Spleen (tissue), 11 donors: Measurements from ENCODE around the gene SBNO1. TPM values are rescaled to one million over a fixed set of nuclear protein-coding genes. Genes with fewer than 3 reads are reported as not detected.

Experiments
- DNase-seq: peaks from one replicate; pipeline ENCODE4 v3.0.0-alpha.2; 2020
- H3K27ac ChIP-seq, 8 donors: fragments of 200-600 bp; sonication (generic) in 7 of 8; 1 replicate in 4 of 8; 2 replicates in 4 of 8; pipeline versions ENCODE4 v1.5.0 to v1.8.0; 2016 to 2021; ENCODE audit warnings: inconsistent platforms in 4 of 8, mild to moderate bottlenecking in 4 of 8, moderate library complexity in 1 of 8
- H3K27me3 ChIP-seq, 7 donors: fragments of 200-600 bp; sonication (generic) in 6 of 7; replicated peaks in 1 of 7; 1 replicate in 4 of 7; 2 replicates in 3 of 7; pipeline versions ENCODE4 v1.5.0 to v1.8.0; 2016 to 2021; ENCODE audit warnings: inconsistent platforms in 3 of 7, mild to moderate bottlenecking in 1 of 7
- H3K36me3 ChIP-seq, 6 donors: fragments of 200-600 bp; sonication (generic) in 5 of 6; 1 replicate in 4 of 6; 2 replicates in 2 of 6; pipeline versions ENCODE4 v1.5.0 to v1.8.0; 2016 to 2021; ENCODE audit warnings: inconsistent platforms in 2 of 6
- H3K4me1 ChIP-seq, 6 donors: fragments of 200-600 bp; sonication (generic) in 5 of 6; 1 replicate in 3 of 6; 2 replicates in 3 of 6; pipeline versions ENCODE4 v1.5.0 to v1.8.0; 2016 to 2021; ENCODE audit warnings: inconsistent platforms in 3 of 6
- H3K4me3 ChIP-seq, 8 donors: fragments of 200-600 bp; sonication (generic) in 7 of 8; 1 replicate in 4 of 8; 2 replicates in 4 of 8; pipeline versions ENCODE4 v1.5.0 to v1.8.0; 2016 to 2021; ENCODE audit warnings: inconsistent platforms in 4 of 8, mild to moderate bottlenecking in 4 of 8, moderate library complexity in 2 of 8
- H3K9me3 ChIP-seq, 8 donors: fragments of 200-600 bp; sonication (generic) in 7 of 8; 1 replicate in 4 of 8; 2 replicates in 4 of 8; pipeline versions ENCODE4 v1.5.0 to v1.8.0; 2016 to 2021; ENCODE audit warnings: inconsistent platforms in 4 of 8
- POLR2A ChIP-seq, 3 donors: fragments of 450-650 bp; IDR thresholded peaks; one replicate each; pipeline ENCODE4 v1.5.1; 2017; ENCODE audit warnings: antibody characterized with exemption in 3 of 3, mild to moderate bottlenecking in 1 of 3
- POLR2AphosphoS5 ChIP-seq, 3 donors: sonication (generic); formaldehyde crosslinking; IDR thresholded peaks; one replicate each; pipeline ENCODE4 v1.5.1; 2017; ENCODE audit warnings: antibody characterized with exemption in 3 of 3
- WGBS, 5 donors: extraction: QIAGEN DNeasy Blood & Tissue Kit in 3 of 5; methylation state at CpG; one replicate each; pipeline versions ENCODE4 v1.1.5 to v1.1.7; 2013 to 2018; 5-methylcytosine and 5-hydroxymethylcytosine counted together
- intact Hi-C: fragments of 100-400 bp; cut with DNase I; formaldehyde crosslinking; loops from one replicate; pipeline ENCODE4 v1.15.0; 2023; ENCODE audit warnings: low total_unique reads
- polyA plus RNA-seq, 3 donors: library from polyadenylated mRNA; stranded (reverse); fragments of 200-250 nt; gene quantifications; one replicate each; pipeline ENCODE4 v1.2.1, GENCODE V29; 2013
- total RNA-seq, 7 donors: library from RNA; depleted of rRNA in 3 of 7; stranded (reverse); fragments of >200 nt in 3 of 7; fragmentation: NEBNext Ultra II Directional in 4 of 7; extraction: Animal tissue kit (Norgen Biotek cat#: 25700) in 4 of 7; gene quantifications; one replicate each; pipeline versions ENCODE4 v1.1.0 to v1.2.1, GENCODE V29; 2016 to 2021
- TF ChIP-seq, protein P1 (sequence below), 11 experiments: fragments of 200-600 bp in 7 of 11; fragments of 450-650 bp in 4 of 11; sonication (generic) in 4 of 11; IDR thresholded peaks in 8 of 11; conservative IDR thresholded peaks in 3 of 11; 1 replicate in 7 of 11; 2 replicates in 4 of 11; pipeline versions ENCODE4 v1.4.0 to v1.8.0; 2016 to 2021; ENCODE audit warnings: antibody characterized with exemption in 11 of 11, inconsistent platforms in 4 of 11, mild to moderate bottlenecking in 1 of 11
- donor health status: healthy with polysubstance abuse.
- donor health status: DM: no; HTN: no; CAD: no; lungs with moderate emphysema.
- donor health status: DM: no; HTN: no; CAD: no.
- donor health status: Bipolar disorder and iron deficiency.
- donor health status: healthy.
- donor health status: DM: no; HTN: no; CAD: no.
- donor health status: DM: yes; HTN: yes; CAD: no.

The SBNO1 gene
- total and polyA plus RNA-seq, 10 donors = 4.1 to 35.0 (median 28.9) TPM

DNA sequence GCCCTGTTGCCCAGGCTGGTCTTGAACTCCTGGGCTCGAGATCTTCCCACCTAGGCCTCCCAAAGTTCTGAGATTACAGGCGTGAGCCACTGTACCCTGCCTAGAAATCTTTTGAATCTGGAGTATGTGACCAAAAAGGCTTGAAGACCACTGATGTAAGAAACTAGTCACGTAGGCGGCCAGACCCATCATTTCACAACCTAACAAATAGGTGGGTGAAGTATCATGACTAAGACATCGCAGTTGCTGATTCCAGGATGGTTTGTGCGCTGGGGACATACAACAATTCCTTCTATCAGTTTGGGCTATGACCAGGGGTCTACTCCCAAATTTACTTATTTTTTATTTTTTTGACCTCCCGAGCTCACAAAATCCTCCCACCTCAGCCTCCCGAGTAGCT lies 81.2 kb downstream of the SBNO1 start:
- Histone ChIP-seq H3K9me3 (no peaks in the 10 kb centered on the region), H3K27me3 (no peaks in the 10 kb centered on the region), H3K4me1 (peaks cover 0 to 5% (median 3%) of the 10 kb centered on the region in 6 donors), H3K27ac (no peak overlapping the region), H3K36me3 (peaks cover 0 to 7% (median 0%) of the 10 kb centered on the region in 6 donors), H3K4me3 (no peak overlapping the region)
- DNase-seq = no peak
- 87 to 94% (median 91%) methylated on average over 8 of the region's 8 CpGs for WGBS, 5 donors
- intact Hi-C loops = no loop called here
- no peak for TF ChIP-seq POLR2A (IDR thresholded peaks at IDR 0.05)

GRCh38 chr12:123282111-123282510 lies 82.5 kb downstream of the SBNO1 start:
- Histone ChIP-seq H3K36me3 (no peaks in the 10 kb centered on the region), H3K27me3 (no peaks in the 10 kb centered on the region), H3K4me1 (peaks cover 0 to 18% (median 11%) of the 10 kb centered on the region in 6 donors), H3K4me3 (no peak overlapping the region), H3K27ac (no peak overlapping the region), H3K9me3 (no peaks in the 10 kb centered on the region)
- no peak for DNase-seq
- no peak for TF ChIP-seq POLR2A (IDR thresholded peaks at IDR 0.05)
- TF ChIP-seq, protein P1, sequence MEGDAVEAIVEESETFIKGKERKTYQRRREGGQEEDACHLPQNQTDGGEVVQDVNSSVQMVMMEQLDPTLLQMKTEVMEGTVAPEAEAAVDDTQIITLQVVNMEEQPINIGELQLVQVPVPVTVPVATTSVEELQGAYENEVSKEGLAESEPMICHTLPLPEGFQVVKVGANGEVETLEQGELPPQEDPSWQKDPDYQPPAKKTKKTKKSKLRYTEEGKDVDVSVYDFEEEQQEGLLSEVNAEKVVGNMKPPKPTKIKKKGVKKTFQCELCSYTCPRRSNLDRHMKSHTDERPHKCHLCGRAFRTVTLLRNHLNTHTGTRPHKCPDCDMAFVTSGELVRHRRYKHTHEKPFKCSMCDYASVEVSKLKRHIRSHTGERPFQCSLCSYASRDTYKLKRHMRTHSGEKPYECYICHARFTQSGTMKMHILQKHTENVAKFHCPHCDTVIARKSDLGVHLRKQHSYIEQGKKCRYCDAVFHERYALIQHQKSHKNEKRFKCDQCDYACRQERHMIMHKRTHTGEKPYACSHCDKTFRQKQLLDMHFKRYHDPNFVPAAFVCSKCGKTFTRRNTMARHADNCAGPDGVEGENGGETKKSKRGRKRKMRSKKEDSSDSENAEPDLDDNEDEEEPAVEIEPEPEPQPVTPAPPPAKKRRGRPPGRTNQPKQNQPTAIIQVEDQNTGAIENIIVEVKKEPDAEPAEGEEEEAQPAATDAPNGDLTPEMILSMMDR (IDR thresholded peaks at IDR 0.05 in 8 of 11, conservative IDR thresholded peaks at IDR 0.05 in 3 of 11) = no peak
- no peak for TF ChIP-seq POLR2AphosphoS5 (IDR thresholded peaks at IDR 0.05)
- WGBS, 5 donors = 87 to 94% (median 92%) methylated on average over 10 of the region's 10 CpGs
- intact Hi-C loops = no loop called here

- H3K4me3 ChIP-seq = no peak overlapping the region
- TF ChIP-seq POLR2AphosphoS5 (IDR thresholded peaks at IDR 0.05) = no peak
- TF ChIP-seq, protein P1 (IDR thresholded peaks at IDR 0.05 in 8 of 11, conservative IDR thresholded peaks at IDR 0.05 in 3 of 11) = no peak
- TF ChIP-seq POLR2A (IDR thresholded peaks at IDR 0.05) = no peak
- no peaks in the 10 kb centered on the region for H3K36me3 ChIP-seq
- WGBS, 5 donors = 36 to 72% (median 59%) methylated on average over 2 of the region's 2 CpGs
- intact Hi-C loops = no loop called here
- H3K27me3 ChIP-seq = no peaks in the 10 kb centered on the region
- no peak overlapping the region for H3K27ac ChIP-seq
- no peaks in the 10 kb centered on the region for H3K9me3 ChIP-seq
- peaks cover 0 to 21% (median 11%) of the 10 kb centered on the region in 6 donors for H3K4me1 ChIP-seq
- DNase-seq = no peak
These were observed 83.7 kb downstream of the SBNO1 start for GRCh38 chr12:123280971-123281370.

- WGBS, 5 donors = 20 to 40% (median 26%) methylated on average over 2 of the region's 2 CpGs
- peak in 1 of 3 donors; percentile 62 for TF ChIP-seq POLR2AphosphoS5 (IDR thresholded peaks at IDR 0.05)
- no peak for TF ChIP-seq POLR2A (IDR thresholded peaks at IDR 0.05)
- H3K36me3 ChIP-seq = no peaks in the 10 kb centered on the region
- no peaks in the 10 kb centered on the region for H3K27me3 ChIP-seq
- peaks cover 0 to 21% (median 11%) of the 10 kb centered on the region in 6 donors for H3K4me1 ChIP-seq
- no peak overlapping the region for H3K4me3 ChIP-seq
- DNase-seq = no peak
- H3K9me3 ChIP-seq = no peaks in the 10 kb centered on the region
- H3K27ac ChIP-seq = peak overlapping the region in 7 of 8 donors; percentile 70 to 81 (median 79)
- intact Hi-C loops = no loop called here
These were observed 86.5 kb downstream of the SBNO1 start for GRCh38 chr12:123278101-123278627.

- H3K4me3 ChIP-seq = no peak overlapping the region
- TF ChIP-seq, protein P1 (IDR thresholded peaks at IDR 0.05 in 8 of 11, conservative IDR thresholded peaks at IDR 0.05 in 3 of 11) = no peak
- no peak for TF ChIP-seq POLR2A (IDR thresholded peaks at IDR 0.05)
- TF ChIP-seq POLR2AphosphoS5 (IDR thresholded peaks at IDR 0.05) = no peak
- 88 to 95% (median 89%) methylated on average over 15 of the region's 15 CpGs for WGBS, 5 donors
- intact Hi-C loops = no loop called here
- peaks cover 30 to 49% (median 43%) of the 10 kb centered on the region in 6 donors for H3K4me1 ChIP-seq
- H3K27ac ChIP-seq = no peak overlapping the region
- no peaks in the 10 kb centered on the region for H3K36me3 ChIP-seq
- H3K9me3 ChIP-seq = no peaks in the 10 kb centered on the region
- DNase-seq = no peak
- peaks cover 0 to 3% (median 0%) of the 10 kb centered on the region in 7 donors for H3K27me3 ChIP-seq
These were observed 91.5 kb downstream of the SBNO1 start for GRCh38 chr12:123273166-123273565.
